HG02763 (cell line): ENCODE data around the gene AKAP9.
A peak's percentile ranks its signal among the peaks of the same experiment; 100 is the strongest.
"Not testable (repeated sequence)": the region's sequence is repeated elsewhere in the genome, so short reads cannot be mapped to it uniquely, and the experiment has no call there.

Source experiments
- ATAC-seq: cut with Tn5 transposase; IDR thresholded peaks from one replicate; pipeline ENCODE4 v1.9.1; 2021; ENCODE audit warnings: mild to moderate bottlenecking, moderate library complexity; ENCODE audit not compliant: unreplicated experiment

The AKAP9 gene

GRCh38 chr7:92058040-92058439 lies 117.4 kb downstream of the AKAP9 start:
- ATAC-seq, result no peak

- ATAC-seq, result no peak
Observed at GRCh38 chr7:92058899-92059298, 118.2 kb downstream of the AKAP9 start.

GRCh38 chr7:92061154-92061553 lies 120.5 kb downstream of the AKAP9 start:
- no peak for ATAC-seq

DNA sequence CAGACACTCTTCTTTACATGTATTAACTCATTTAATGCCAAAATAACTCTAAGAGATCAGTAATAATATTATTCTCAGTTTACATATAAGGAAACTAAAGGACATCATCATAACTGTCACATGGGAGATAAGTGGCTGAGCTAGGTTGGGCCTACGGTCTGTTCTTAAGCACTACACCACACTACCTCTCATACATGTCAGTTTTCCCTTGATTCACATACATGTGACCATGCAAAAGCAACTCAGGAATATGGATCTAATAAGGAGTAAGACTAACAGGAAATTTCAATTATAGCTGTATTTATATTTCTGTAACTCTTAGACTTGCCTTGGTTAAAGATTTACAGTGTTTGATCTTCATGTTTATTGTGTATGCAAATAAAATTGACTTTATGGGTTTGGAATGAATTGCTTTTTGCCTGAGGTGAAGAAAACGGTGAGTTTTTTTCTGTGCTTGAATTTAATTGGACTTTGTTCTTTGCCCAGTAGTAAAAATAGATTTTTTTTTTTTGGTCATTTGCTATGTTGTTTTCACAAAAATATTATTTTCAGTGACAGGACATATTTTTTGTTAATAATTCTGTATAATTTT lies 123.9 kb downstream of the AKAP9 start:
- no peak for ATAC-seq

- ATAC-seq, result no peak
Observed at GRCh38 chr7:92071032-92071431, 130.4 kb downstream of the AKAP9 start.

GRCh38 chr7:92072121-92072520 lies 131.5 kb downstream of the AKAP9 start:
- ATAC-seq, result no peak

DNA sequence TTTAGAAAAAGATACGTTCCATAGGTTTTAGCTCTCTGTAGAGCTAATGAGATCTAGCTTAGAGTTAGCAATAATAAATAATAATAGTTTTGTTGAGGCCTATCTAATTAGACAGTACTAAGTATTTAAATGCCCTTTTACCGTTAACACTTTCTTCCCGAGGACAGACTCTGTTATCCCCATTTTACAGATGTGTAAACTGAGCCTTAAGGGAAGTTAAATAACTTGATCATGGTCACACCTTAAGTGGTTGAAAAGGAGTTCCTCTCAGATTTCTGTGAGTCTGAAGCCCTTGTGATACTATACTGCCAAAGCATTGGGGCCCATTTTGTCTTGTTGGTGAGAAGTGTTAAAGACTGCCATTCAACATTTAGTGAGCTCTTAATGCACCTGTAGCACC lies 132.0 kb downstream of the AKAP9 start:
- no peak for ATAC-seq

- ATAC-seq, result peak; percentile 83
Observed at GRCh38 chr7:92075455-92076158, 134.9 kb downstream of the AKAP9 start.

DNA sequence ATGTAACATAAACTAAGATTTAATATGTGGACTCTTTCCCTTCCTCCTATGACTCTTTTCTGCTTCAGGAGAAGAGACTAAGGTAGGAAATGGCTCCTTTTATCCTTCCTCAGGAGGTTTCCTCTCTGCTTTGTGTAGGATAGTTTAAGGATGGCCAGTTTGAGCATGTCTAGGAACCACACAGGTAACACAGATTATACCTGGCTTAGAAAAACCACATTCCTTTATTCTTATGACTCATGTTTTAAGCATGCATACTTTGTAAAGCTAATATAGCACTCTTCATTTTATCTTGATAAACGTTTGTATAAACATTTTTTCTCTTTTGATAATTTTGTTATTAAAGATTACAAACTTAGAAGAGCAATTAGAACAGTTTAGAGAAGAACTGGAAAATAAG lies 135.8 kb downstream of the AKAP9 start:
- no peak for ATAC-seq

DNA sequence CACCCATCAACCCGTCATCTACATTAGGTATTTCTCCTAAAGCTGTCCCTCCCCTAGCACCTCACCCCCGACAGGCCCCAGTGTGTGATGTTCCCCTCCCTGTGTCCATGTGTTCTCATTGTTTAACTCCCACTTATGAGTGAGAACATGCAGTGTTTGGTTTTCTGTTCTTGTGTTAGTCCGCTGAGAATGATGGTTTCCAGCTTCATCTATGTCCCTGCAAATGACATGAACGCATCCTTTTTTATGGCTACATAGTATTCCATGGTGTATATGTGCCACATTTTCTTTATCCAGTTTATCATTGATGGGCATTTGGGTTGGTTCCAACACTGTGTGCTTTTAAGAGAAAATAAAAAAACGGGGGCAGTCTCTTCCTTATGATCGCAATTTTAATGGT lies 143.3 kb downstream of the AKAP9 start:
- ATAC-seq, result not testable (repeated sequence)

DNA sequence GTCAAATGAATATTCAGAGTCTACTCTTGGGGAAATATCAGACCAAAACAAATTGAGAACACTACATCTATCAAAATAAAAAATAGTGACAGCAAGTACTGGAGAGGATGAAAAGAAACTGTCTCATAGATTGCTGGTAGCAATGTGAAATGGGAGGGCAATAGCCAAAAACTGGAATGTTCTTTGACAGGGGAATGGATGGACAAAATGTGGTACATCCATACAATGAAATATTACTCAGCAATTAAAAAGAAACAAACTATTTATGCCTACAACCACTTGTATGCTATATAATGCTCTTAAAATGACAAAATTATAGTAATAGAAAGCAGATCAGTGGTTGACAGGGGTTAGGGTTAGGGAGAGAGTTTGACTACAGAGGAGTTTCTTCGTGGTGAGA lies 147.6 kb downstream of the AKAP9 start:
- no peak for ATAC-seq

DNA sequence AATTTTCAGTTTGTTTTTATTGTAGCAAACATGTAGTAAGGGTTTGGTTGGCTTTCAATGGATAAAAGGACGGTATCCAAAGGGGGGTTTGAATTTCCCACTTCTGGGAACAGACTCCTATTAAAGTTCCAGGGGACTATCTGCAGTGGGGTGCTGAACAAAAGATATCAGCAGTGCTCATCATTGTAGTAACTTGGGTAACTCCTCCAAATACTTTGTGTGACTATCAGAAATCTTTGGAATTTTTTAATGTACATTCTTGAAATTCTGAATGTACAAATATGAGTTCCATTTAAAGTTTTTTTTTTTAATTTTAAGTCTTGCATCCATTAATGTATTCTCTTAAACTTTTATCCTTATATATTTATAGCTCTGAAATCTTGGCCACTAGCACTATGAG lies 151.5 kb downstream of the AKAP9 start:
- ATAC-seq, result no peak

- ATAC-seq, result no peak
Observed at GRCh38 chr7:92095380-92095779, 154.7 kb downstream of the AKAP9 start.

DNA sequence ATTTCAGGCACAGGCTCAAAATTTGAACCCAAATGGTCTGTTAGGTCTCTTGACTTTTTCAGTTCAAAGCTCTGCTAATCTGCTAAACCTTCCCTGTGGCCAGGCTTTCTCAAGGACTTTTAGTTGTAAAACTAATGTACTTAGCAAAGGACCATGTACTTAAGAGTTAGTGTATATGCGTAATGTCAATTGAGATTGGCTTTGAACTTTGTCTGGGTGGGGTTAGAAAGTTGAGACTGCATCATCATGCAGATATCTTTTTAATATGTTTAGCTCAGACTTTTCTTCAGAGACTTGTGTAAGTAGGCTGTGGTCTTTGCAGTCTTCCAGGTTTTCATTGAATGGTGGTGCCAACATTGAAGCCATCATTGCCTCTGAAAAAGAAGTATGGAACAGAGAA lies 159.9 kb downstream of the AKAP9 start:
- ATAC-seq, result no peak

DNA sequence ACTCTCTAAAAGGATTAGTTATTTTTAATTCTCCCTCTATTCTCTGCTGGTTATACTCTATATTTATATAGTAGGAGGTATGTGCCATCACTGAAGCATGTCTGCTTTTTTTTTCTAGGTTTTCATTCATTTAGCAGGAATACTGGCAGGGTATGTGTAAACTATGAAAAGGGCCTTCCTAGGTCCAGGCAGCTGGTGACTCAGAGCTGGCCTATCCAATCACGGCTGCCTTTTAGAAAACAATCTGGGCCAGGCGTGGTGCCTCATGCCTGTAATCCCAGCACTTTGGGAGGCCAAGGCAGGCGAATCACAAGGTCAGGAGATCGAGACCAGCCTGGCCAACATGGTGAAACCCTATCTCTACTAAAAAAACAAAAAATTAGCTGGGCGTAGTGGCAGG lies 162.2 kb downstream of the AKAP9 start:
- not testable (repeated sequence) for ATAC-seq

GRCh38 chr7:92108821-92109220 lies 168.2 kb downstream of the AKAP9 start:
- no peak for ATAC-seq

GRCh38 chr7:92110857-92111256 lies 170.2 kb downstream of the AKAP9 start:
- no peak for ATAC-seq

GRCh38 chr7:92115821-92116220 lies 175.2 kb downstream of the AKAP9 start:
- ATAC-seq, result no peak

- no peak for ATAC-seq
Observed at GRCh38 chr7:92116949-92117348, 176.3 kb downstream of the AKAP9 start.

DNA sequence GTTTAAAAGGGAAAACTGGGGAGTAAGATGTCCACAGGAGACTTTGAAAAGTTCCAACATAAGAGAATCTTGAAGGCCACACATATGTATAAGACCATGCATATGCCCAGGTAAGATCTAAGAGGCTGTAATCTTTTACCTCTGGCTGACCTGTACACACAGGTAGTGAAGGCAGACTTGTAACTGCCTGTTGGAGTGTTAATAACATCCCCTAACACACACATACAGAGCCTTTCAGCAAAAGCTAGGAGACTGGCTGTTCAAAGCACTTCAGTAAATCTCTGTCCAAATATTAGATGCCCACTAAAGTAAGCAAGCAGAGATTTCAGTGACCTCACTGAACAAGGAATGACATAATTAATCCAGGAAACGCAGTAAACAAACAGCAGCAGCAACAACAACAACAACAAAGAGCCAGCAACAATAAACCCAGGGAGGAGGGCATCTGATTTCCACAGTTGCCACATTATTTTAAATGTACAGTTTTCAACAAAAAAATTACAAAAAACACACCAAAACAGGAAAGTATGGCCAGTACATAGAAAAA lies 178.6 kb downstream of the AKAP9 start:
- ATAC-seq, result no peak

DNA sequence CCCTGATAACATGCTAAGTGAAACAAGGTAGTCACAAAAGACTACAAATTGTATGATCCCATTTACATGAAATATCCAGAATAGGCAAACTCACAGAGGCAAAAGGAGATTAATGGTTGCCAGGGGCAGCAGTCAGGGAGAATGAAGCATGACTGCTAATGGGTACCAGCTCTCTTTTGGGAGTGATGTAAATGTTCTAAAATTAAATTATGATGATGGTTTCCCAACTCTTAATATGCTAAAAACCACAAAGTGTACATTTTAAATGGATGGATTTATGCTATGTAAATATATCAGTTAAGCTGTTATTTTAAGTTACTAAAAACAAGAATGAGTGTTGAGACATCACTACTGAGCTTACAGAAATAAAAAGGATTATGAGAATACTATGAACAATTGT lies 181.0 kb downstream of the AKAP9 start:
- ATAC-seq, result no peak

DNA sequence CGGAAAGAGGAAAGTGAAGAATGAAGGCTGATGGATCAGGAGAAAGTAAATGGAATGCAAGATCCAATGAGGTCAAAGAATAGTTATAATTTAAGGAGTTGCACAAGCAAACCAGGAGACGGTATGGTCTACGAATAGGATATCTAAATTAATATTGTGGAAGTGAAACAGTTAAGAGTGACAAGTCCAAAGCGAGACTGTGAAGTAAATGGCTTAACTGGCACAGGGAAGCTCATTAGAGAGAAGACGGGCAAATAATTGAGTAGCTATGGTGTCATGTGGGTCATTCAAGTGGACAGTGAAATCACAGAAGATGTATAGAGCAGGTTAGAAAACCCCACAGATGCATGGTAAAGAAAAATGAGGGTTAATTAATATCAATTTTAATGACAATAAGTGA lies 190.4 kb downstream of the AKAP9 start:
- no peak for ATAC-seq
